ENCODE measurements around the gene ZNF398. TPM values are rescaled to one million over a fixed set of nuclear protein-coding genes. Genes with fewer than 3 reads are reported as not detected.

Gene ZNF398
- total and polyA plus RNA-seq, 3 donors from 2014 or later, result 25.3 to 35.3 (median 29.4) TPM

DNA sequence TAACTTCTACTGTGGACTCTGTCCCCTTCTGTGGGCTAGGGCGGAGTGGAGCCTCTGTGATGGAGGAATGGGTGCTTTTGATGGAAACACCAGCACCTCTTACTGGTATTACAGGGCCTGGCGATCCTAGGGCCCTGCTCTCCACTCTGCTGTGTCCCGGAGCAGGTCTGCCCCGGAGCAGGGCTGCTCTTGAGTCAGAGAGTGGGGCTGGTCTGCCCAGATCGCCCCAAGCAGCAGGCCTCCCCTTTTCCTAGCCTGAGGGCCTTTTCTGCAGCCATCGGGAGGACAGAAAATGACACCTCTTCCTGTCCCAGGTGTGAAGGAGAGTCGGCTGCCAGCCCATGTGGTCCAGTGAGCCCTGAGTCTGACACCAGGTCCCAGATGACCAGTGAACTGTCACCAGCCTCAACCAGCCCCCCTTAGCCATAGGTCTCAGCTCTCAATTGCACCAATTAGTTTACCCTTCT is 49.5 kb downstream of the ZNF398 start:
- Histone ChIP-seq H3K27me3 (no peaks in the 10 kb centered on the region), H3K36me3 (ENCODE audit: low read depth, missing control alignments) (no peaks in the 10 kb centered on the region), H3K27ac (peak overlapping the region in 1 of 2 donors; percentile 86), H3K9me3 (no peaks in the 10 kb centered on the region), H3K4me3 (peak overlapping the region in 1 of 2 donors; percentile 69), H3K4me1 (peaks cover 9% of the 10 kb centered on the region)
- TF ChIP-seq POLR2A (IDR thresholded peaks at IDR 0.05), result no peak
- TF ChIP-seq, protein P1, sequence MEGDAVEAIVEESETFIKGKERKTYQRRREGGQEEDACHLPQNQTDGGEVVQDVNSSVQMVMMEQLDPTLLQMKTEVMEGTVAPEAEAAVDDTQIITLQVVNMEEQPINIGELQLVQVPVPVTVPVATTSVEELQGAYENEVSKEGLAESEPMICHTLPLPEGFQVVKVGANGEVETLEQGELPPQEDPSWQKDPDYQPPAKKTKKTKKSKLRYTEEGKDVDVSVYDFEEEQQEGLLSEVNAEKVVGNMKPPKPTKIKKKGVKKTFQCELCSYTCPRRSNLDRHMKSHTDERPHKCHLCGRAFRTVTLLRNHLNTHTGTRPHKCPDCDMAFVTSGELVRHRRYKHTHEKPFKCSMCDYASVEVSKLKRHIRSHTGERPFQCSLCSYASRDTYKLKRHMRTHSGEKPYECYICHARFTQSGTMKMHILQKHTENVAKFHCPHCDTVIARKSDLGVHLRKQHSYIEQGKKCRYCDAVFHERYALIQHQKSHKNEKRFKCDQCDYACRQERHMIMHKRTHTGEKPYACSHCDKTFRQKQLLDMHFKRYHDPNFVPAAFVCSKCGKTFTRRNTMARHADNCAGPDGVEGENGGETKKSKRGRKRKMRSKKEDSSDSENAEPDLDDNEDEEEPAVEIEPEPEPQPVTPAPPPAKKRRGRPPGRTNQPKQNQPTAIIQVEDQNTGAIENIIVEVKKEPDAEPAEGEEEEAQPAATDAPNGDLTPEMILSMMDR (IDR thresholded peaks at IDR 0.05), result no peak
- 14 to 15% methylated on average over 4 to 7 of the region's 7 CpGs for WGBS, 2 donors
- no peak for DNase-seq
- intact Hi-C loops (cut with DNase I; ENCODE audit: low total_unique reads), result no loop called here

DNA sequence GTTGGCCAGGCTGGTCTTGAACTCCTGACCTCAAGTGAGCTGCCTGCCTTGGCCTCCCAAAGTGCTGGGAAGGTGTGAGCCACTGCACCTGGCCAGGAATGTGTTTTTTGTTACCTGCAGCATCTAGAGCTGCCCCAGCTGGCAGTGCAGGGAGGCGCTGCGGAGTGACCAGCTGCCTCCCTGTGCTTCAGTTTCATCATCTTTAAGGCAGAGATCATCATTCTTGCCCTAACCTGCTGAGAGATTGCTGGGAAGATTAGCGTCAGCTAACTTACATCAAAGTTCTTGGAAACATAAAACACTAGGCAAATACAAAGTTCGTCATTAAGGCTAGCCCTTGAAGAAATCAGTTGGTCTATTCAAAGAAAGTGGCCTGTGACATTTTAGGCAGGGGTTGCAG is 50.4 kb downstream of the ZNF398 start:
- no peak for TF ChIP-seq POLR2A (IDR thresholded peaks at IDR 0.05)
- TF ChIP-seq, protein P1 (IDR thresholded peaks at IDR 0.05), result no peak
- Histone ChIP-seq H3K4me1 (peaks cover 9% of the 10 kb centered on the region), H3K27me3 (no peaks in the 10 kb centered on the region), H3K27ac (no peak overlapping the region), H3K9me3 (no peaks in the 10 kb centered on the region), H3K4me3 (no peak overlapping the region), H3K36me3 (ENCODE audit: low read depth, missing control alignments) (no peaks in the 10 kb centered on the region)
- intact Hi-C loops (cut with DNase I; ENCODE audit: low total_unique reads), result no loop called here
- 68 to 87% methylated on average over 4 of the region's 4 CpGs for WGBS, 2 donors
- DNase-seq, result no peak

DNA sequence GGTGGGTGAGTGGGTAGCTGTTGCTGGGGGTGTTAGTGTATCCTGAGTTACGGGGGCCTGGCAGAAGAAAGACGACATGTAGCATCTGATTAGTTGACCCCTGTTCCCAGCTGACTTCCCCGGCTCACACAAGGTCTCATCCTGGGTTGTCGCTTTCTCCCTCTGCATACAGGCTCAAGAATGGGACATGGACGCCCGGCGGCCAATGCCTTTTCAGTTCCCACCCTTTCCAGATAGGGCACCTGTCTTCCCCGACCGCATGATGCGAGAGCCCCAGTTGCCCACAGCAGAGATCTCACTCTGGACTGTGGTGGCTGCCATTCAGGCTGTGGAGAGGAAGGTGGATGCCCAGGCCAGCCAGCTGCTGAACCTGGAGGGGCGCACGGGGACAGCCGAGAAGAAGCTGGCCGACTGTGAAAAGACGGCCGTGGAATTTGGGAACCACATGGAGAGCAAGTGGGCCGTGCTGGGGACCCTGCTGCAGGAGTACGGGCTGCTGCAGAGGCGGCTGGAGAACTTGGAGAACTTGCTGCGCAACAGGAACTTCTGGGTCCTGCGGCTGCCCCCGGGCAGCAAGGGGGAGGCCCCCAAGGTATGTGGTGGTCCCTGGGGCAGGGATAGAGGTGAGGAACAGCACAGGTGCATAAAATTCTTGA is 51.0 kb downstream of the ZNF398 start:
- Histone ChIP-seq H3K27ac (no peak overlapping the region), H3K9me3 (no peaks in the 10 kb centered on the region), H3K27me3 (no peaks in the 10 kb centered on the region), H3K4me3 (no peak overlapping the region), H3K4me1 (peaks cover 9% of the 10 kb centered on the region), H3K36me3 (ENCODE audit: low read depth, missing control alignments) (no peaks in the 10 kb centered on the region)
- DNase-seq, result no peak
- intact Hi-C loops (cut with DNase I; ENCODE audit: low total_unique reads), result no loop called here
- WGBS, 2 donors, result 91% methylated on average over 20 to 22 of the region's 22 CpGs
- no peak for TF ChIP-seq POLR2A (IDR thresholded peaks at IDR 0.05)
- TF ChIP-seq, protein P1 (IDR thresholded peaks at IDR 0.05), result no peak

DNA sequence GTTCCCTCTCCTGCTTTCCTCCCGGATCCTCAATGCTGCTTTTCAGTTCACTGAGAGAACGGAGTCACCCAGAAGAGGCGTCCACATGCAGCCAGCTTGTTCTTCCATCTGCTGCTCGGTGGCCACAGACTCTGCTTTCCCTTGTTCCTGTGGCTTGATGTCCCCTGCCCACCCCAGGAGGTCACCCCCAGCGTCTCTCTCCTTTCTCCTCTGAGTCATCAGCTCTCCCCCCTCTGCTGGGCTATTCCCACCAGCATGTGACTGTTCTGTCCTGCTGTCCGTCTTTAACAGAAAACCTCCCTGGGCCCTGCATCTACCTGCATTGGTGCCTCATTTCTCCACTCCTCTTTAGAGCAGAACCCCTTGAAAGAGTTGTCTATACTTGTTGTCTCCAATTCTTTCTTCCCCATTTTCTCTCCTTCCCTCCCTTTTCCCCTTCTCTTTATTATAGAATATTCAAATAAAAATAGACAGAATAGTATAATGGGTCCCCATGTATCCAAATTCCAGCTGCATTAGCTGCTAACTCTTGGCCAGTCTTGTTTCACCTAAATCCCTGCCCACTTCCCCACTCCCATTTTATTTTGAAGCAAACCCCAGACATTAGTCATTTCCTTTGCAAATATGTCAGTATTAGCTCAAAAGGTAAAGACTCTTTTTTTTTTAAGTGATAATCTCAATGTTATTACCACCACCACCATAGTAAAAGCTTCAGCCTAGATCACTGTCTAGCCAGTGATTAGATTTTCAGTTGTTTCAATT is 52.2 kb downstream of the ZNF398 start:
- intact Hi-C loops (cut with DNase I; ENCODE audit: low total_unique reads), result no loop called here
- Histone ChIP-seq H3K36me3 (ENCODE audit: low read depth, missing control alignments) (no peaks in the 10 kb centered on the region), H3K27me3 (no peaks in the 10 kb centered on the region), H3K9me3 (no peaks in the 10 kb centered on the region), H3K27ac (no peak overlapping the region), H3K4me1 (peaks cover 9% of the 10 kb centered on the region), H3K4me3 (no peak overlapping the region)
- WGBS, 2 donors, result 95 to 96% methylated on average over 6 of the region's 6 CpGs
- TF ChIP-seq, protein P1 (IDR thresholded peaks at IDR 0.05), result no peak
- no peak for TF ChIP-seq POLR2A (IDR thresholded peaks at IDR 0.05)
- DNase-seq, result no peak
